AG10803 (cell line): ENCODE measurements around the gene CNIH2.

Source experiments
- DNase-seq: peaks from one replicate; pipeline ENCODE4 v3.0.0; 2010; ENCODE audit warnings: low read depth
- H3K4me3 ChIP-seq: 2 replicates; pipeline ENCODE4 v1.5.1; 2011; ENCODE audit warnings: mild to moderate bottlenecking, low read length, control low read depth
- TF ChIP-seq, protein P1 (sequence below): conservative IDR thresholded peaks from 2 replicates; pipeline ENCODE4 v1.5.1; 2011; ENCODE audit warnings: mild to moderate bottlenecking, low read length, control low read depth, inconsistent platforms

CNIH2 gene

DNA sequence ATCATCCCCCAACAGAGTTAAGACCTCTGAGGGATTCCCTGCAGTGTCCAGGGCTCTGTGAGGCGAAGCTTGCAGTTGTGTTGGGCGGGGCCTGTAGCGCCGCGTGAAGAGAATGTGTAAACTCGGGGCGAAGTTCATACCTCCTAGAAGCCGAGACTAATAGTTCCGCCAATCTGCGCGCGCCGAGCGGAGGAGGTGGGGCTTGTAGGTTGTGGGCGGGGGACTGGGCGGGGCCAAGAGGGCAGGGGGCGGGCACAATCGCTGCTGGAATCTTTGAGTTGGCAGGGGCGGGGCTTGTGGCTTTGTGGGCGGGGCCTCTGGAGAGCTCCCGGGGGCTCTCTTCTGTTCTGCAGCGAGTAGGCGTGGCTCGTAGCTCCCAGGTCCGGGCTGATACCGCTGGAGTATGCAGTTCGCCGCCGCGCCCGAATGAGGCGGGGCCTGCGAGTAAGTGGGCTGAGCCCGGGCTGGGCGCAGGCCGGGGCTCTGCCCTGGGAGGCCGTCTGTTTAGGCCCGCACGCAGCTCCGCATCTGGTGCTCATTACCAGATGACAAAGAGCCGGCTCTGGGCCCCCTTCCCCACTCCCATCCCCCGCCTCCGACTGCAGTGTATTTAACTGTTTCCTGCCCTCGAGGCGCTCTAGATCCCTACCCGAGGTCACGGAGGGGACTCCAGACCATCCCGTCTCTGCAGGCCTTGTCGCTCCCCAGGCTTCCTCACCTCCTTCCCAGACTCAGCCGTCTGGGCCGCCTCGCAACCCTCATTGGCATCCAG is 34.8 kb downstream of the CNIH2 start:
- H3K4me3 ChIP-seq = peak overlapping the region; percentile 93
- peak; percentile 100 for DNase-seq
- TF ChIP-seq, protein P1, sequence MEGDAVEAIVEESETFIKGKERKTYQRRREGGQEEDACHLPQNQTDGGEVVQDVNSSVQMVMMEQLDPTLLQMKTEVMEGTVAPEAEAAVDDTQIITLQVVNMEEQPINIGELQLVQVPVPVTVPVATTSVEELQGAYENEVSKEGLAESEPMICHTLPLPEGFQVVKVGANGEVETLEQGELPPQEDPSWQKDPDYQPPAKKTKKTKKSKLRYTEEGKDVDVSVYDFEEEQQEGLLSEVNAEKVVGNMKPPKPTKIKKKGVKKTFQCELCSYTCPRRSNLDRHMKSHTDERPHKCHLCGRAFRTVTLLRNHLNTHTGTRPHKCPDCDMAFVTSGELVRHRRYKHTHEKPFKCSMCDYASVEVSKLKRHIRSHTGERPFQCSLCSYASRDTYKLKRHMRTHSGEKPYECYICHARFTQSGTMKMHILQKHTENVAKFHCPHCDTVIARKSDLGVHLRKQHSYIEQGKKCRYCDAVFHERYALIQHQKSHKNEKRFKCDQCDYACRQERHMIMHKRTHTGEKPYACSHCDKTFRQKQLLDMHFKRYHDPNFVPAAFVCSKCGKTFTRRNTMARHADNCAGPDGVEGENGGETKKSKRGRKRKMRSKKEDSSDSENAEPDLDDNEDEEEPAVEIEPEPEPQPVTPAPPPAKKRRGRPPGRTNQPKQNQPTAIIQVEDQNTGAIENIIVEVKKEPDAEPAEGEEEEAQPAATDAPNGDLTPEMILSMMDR = no peak

GRCh38 chr11:66313321-66314185 is 35.6 kb downstream of the CNIH2 start:
- peak overlapping the region; percentile 93 for H3K4me3 ChIP-seq
- DNase-seq = peak; percentile 53
- TF ChIP-seq, protein P1 = peak; percentile 40

GRCh38 chr11:66314186-66314501 is 36.2 kb downstream of the CNIH2 start:
- peak overlapping the region; percentile 93 for H3K4me3 ChIP-seq
- TF ChIP-seq, protein P1 = no peak
- no peak for DNase-seq

DNA sequence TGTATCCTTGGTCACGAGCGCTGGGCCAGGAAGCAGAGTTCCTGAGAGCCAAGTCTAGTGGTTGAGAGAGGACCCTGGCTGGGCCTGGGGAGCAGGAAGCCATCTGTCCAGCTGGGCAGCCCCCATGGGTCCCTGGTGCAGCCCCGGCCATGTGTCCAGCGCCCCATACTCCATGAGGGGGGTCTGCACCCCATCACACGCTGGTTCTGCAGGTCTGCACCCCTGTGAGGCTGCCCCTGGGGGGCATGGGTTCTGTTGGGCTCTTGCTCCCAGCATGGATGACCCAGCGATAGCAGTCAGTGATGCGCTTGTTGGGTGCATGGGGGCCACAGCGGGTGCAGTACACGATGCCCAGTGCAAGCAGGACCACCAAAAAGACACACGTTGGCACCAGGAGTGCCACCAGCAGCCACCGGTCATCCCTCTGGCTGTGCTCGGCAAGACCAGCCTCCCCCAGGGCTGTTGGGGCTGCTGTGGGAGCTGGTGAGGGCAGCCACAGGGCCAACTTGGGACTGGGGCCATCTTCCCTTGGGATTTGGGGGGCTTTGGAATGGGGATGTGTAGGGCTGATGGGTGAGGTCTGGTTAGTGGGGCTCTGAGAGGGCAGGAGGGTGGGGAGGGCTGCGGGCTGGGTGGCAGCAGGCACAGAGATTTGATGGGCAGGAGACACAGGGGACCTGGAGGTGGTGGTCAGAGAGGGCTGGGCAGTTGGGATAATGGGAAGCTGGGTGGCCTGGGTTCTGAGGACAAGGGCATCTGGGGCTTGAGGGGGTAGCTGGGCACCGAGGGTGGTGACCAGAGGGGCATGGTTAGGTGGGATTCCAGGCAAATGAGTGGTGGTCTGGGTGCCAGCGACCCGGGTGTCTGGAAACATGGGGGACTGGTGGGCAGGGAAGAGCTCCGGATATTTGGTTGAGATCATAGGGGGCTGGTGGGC is 36.9 kb downstream of the CNIH2 start:
- H3K4me3 ChIP-seq = peak overlapping the region; percentile 93
- TF ChIP-seq, protein P1 = no peak
- no peak for DNase-seq

DNA sequence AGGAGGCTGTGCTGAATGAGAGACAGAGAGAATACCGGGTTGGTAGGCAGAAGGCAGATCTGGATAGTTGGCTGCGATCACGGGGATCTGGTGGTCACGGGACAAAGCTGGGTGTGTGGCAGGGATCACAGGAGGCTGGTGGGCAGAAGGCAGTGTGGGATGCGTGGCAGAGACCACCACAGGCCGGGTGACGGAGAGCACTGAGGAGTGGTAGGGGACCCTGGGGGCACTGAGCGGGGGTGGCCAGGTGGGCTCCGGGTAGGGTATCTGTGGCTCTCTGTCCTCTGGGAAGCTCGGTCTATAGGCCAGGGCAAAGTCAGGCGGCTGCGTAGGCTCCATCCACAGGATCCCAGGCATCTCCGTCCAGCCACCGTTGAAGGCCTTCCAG is 37.5 kb downstream of the CNIH2 start:
- DNase-seq = no peak
- H3K4me3 ChIP-seq = peak overlapping the region; percentile 93
- TF ChIP-seq, protein P1 = no peak

DNA sequence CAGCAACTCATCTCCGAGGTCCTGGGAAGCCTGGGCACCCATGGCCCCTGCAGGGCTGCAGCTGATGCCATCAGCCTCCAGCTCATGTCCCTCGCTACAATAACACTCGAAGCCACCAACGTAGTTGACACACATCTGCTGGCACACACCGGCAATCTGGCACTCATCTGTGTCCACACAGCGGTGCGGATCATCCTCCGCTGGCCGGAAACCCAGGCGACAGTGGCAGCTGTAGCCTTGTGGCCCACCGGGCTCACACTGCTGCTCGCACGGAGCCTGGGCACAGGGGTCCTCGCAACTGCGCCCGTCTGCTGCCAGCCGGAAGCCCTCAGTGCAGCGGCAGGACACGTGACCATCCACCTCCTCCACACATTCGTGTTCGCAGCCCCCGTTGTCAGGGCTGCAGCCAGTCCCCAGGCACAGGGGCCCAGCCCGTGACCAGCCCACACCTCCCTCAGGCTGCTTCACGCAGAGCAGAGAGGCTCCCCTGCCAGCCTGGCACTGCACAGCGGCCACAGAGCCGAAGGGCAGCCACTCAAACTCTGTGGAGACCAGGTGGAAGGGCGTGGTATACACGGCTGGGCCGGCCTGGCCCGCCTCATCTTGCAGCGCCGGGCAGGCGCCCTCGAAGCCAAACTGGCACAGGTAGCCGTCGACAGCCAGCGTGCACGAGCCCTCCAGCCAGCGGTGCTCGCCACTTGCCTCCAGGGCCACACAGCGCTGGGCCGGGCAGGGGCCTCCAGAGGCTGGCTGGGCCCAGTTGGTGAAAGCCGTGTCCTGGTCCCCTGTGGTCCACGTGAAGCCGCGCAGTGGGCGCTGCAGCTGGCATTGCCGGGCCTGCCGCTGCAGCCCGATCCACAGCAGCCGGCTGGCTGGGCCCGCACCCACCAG is 38.2 kb downstream of the CNIH2 start:
- TF ChIP-seq, protein P1 = no peak
- DNase-seq = no peak
- H3K4me3 ChIP-seq = peak overlapping the region; percentile 93
